Measurements from ENCODE around the gene SCUBE3.

- no peak for TF ChIP-seq EZH2phosphoT487 (IDR thresholded peaks at IDR 0.05; ENCODE audit: insufficient read depth, low read depth)
- no peak for TF ChIP-seq EZH2 (IDR thresholded peaks at IDR 0.05; ENCODE audit: insufficient read depth, poor library complexity, severe bottlenecking)
Measured at GRCh38 chr6:35283361-35283760, 69.6 kb downstream of the SCUBE3 start.

Data from GM23248 (cell line).